Right lobe of liver (tissue), 4 donors: ENCODE results near the gene FOXJ3.

Source experiments
- POLR2A ChIP-seq: fragments of 450-650 bp; IDR thresholded peaks from one replicate; pipeline ENCODE4 v1.6.1; 2017; ENCODE audit warnings: antibody characterized with exemption, mild to moderate bottlenecking
- TF ChIP-seq, protein P1 (sequence below), 4 donors: fragments of 200-600 bp in 3 of 4; fragments of 450-650 bp in 1 of 4; IDR thresholded peaks; one replicate each; pipeline versions ENCODE4 v1.5.1 to v1.8.0; 2016 to 2022; ENCODE audit warnings: antibody characterized with exemption in 4 of 4, mild to moderate bottlenecking in 2 of 4
- donor health status: DM: no; HTN: no; CAD: no.
- donor health status: DM: no; HTN: no; CAD: no.
- donor health status: DM: no; HTN: yes; CAD: no.

DNA sequence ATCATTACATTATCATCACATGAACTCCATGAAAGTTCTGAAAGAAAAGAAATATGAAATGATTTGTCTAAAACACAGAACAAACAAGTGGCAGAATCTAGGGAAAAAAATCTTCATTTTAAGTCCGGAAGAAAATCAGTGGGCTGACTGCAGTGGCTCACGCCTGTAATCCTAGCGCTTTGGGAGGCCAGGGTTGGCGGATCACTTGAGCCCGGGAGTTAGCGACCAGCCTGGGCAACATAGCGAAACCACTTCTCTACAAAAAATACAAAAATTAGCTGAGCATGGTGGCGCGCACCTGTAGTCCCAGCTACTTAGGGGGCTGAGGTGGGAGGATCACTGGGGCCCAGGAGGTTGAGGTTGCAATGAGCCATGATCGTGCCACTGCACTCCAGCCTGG, 4.8 kb downstream of the FOXJ3 start:
- TF ChIP-seq, protein P1, sequence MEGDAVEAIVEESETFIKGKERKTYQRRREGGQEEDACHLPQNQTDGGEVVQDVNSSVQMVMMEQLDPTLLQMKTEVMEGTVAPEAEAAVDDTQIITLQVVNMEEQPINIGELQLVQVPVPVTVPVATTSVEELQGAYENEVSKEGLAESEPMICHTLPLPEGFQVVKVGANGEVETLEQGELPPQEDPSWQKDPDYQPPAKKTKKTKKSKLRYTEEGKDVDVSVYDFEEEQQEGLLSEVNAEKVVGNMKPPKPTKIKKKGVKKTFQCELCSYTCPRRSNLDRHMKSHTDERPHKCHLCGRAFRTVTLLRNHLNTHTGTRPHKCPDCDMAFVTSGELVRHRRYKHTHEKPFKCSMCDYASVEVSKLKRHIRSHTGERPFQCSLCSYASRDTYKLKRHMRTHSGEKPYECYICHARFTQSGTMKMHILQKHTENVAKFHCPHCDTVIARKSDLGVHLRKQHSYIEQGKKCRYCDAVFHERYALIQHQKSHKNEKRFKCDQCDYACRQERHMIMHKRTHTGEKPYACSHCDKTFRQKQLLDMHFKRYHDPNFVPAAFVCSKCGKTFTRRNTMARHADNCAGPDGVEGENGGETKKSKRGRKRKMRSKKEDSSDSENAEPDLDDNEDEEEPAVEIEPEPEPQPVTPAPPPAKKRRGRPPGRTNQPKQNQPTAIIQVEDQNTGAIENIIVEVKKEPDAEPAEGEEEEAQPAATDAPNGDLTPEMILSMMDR (IDR thresholded peaks at IDR 0.05) = no peak
- TF ChIP-seq POLR2A = no peak
